Measurements from ENCODE around the gene DCAF4.
"Not testable (repeated sequence)": the region's sequence is repeated elsewhere in the genome, so short reads cannot be mapped to it uniquely, and the experiment has no call there.

DCAF4 gene

DNA sequence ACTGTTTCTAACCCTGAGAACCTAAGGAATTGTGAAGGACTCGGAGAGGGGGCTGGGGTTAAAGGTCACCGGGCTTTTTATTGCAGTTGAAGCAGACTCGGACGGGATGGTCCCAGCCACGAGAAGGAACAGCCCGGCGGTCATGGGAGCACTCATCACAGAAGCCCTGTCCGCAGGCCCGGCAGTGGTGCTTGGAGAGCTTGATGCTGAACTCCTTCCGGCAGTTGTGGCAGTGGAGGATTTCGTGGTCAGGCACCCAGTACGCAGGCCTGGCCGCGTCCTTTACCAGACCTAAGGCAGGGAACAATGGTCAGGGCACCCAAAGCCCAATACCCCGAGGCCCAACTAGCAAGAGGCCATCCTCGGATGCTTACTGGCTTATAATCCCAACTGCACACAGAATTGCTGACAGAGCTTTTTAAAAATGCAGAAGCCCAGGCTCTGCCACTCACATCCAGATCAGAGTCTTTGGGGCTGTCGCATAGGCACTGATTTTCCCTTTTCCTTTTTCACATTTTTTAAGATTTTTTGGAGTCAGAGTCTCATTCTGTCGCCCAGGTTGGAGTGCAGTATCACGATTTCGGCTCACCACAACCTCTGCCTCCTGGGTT is 44.7 kb downstream of the DCAF4 start:
- no peak for DNase-seq (ENCODE audit: low spot score)

DNA sequence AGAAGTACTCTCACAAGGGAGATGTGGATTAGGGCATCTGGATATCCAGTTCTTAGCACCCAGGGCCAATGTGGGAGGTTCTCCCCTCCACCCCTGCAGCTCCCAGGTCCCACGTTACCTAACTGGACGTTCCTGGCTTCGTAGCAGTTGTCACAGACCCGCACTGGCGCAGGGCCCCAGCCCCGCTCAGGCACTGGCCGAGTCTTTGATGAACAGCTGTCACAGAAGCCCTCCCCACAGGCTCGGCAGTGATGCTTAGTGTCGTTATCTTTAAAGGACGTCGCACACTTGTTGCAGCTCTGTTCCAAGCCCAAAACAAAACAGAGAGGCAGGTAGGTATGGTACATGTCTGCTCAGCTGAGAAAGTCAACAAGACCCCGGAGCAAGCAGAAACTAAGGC is 48.4 kb downstream of the DCAF4 start:
- no peak for DNase-seq (ENCODE audit: low spot score)

DNA sequence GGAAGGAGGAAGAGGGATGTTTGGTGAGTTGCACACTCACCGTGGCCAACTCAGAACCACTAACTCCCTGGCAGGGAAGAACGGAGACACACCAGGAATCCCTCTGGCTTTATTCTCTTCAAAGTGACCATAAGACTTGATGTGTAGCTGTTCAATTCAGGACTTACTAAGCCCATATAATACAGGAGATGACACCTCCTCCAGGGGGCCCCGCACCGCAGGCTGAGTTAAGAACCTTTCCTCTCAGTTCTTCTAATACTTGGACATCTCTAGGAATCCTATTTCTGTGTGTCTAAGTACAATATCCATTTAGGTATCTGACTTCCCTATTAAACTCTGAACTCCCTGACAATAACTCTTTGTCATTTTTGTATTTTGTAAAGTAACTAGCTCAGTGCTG is 49.5 kb downstream of the DCAF4 start:
- DNase-seq (ENCODE audit: low spot score) = no peak

DNA sequence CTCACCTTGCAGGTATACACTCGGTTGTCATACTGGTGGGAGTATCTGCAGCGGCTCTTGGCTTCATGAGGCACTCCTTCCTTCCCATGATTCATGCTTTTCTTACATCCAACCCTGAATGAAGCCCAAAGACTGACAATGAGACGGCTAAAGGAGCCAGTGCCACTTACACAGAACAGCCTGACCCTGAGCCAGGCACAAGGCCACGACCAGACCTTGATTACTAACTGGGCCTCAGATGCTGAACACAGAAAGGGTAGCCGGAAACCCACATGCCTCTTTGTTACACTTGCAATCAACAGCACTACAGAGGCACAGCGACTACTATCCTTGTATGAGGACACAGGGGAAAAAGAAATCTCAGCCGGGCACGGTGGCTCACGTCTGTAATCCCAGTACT is 52.6 kb downstream of the DCAF4 start:
- no peak for DNase-seq (ENCODE audit: low spot score)

DNA sequence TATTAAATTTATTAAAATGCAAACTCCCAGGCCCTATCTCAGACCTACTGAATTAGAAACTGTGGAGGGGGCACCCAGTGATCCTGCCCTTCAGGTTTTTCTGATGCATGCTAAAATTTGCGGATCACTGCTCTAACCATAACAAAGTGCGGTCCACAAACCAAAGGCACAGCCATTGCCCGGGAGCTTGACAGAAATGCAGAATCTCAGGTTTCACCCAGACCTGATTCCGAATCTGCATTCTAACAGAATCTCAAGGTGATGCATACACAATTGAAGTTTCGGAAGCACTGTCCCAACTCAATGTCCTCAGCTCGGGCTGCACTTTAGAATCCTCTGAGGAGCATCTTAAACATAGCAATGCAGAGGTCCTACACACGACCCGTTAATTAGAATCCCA is 54.6 kb downstream of the DCAF4 start:
- DNase-seq (ENCODE audit: low spot score) = no peak

DNA sequence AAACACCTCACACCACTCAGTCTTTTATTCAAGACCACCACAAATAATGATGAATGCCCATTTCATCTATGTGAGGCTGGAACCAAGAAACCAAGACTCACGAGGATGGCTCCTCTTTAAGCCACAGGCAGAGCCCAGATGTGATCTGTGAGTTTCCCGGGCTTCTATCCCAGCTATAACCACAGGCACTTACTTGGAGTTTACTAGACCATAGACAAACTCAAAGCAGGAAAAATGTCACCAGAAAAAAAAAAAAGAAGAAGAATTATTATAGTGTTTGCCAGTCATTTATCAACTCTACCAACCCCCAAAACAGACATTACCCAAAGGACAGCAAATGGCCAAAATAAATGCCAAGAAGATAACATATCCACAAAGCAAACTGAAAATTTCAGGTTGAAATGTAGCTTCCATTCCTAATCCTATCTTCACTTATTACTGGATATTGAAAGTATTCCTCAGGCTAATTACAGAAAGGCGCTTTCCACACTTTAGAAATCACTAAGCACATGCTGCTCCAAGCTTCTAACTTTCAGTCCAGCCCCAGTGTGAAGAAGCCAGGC is 56.0 kb downstream of the DCAF4 start:
- DNase-seq (ENCODE audit: low spot score) = peak; percentile 28

DNA sequence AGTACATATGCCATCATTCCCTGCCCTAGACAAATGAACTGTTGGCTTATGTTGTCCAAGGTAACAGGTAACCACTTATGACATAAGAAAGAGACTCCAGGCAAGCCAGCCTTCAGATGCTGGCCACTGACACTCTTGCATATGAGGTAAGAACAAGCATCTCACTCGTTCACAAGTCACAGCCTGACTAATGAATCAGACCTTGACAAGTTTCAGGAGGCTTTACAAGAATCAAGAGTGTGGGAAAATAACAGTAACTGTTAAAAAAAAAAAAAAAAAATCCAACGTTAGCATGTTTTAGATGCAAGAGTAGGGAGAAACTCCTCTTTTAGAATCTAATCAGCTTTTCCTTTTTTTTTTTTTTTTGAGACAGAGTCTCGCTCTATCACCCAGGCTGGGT is 60.0 kb downstream of the DCAF4 start:
- no peak for DNase-seq (ENCODE audit: low spot score)

DNA sequence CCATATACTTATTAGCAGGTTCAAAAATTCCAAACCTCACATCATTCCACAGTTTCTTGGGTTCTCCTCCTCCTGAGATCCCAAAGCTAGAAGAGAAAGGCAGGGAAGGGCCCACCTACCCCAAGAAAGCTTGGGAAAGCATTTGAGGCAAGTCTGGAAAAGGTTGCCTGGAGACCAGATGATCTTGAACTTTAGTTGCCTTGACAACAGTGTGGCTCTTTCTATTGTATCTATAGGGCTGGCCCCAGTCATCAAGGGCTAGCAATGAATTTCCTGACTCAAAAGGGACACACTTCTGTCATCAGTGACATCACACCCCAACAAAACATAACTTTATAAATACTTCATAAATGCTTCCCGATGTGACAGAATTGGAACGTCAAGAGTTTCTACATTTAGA is 60.6 kb downstream of the DCAF4 start:
- DNase-seq (ENCODE audit: low spot score) = no peak

DNA sequence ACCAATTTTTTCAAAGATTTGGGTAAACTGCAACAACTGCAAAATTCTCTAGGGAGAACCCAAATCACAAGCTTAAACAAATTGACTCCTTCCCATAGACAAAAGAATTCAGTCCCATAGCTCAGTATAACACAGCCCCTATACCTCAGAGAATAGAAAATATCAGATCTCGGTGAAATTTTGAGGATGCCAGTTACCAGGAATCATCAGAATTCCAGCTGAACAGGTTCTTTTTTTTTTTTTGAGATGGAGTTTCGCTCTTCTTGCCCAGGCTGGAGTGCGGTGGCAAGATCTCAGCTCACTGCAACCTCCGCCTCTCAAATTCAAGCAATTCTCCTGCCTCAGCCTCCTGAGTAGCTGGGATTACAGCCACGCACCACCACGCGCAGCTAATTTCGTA is 63.9 kb downstream of the DCAF4 start:
- DNase-seq (ENCODE audit: low spot score) = no peak

DNA sequence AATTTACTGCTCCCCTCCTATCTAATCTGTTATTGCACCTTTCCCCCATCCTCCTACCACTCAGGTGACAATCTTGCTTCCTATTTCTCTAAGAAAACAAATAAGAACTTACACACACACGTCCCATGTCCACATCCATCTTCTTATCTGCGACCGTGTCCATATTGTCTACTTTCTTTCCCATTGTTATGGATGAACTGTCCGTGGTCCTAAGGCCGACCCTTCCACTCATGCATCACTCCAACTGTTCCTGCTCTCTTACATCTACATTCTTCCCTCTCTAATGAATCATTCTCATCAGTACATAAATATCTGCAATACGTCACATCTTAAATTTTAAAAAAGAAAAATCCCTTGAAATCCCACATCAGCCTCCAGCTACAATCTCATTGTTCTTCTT is 70.7 kb downstream of the DCAF4 start:
- DNase-seq (ENCODE audit: low spot score) = no peak

DNA sequence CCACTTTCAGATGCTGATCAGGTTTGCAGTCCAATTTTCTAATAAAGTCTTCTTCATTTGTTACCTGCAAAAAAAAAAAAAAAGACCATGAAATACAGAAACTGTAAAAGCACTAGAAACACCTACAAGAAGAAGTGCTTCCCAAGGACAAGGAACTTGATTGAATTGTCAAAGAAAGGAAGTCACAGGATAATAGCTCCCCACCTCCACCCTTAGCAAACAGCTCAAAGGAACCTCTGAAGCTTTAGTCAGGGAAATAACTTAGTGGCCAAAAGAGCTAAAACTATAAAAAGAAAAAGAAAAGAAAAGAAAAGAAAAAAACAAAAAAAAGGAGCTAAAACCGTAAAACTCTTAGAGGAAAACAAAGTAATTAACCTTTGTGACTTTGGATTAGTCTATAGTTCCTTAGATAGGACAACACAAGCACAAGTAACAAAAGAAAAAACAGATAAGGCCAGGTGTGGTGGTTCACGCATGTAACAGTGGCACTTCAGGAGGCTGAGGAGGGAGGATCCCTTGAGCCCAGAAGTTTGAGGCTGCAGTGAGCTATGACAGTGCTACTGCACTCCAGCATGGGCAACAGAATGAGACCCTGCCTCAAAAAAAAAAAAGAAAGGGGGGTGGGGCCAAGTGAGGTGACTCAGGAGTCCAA is 72.1 kb downstream of the DCAF4 start:
- DNase-seq (ENCODE audit: low spot score) = no peak

DNA sequence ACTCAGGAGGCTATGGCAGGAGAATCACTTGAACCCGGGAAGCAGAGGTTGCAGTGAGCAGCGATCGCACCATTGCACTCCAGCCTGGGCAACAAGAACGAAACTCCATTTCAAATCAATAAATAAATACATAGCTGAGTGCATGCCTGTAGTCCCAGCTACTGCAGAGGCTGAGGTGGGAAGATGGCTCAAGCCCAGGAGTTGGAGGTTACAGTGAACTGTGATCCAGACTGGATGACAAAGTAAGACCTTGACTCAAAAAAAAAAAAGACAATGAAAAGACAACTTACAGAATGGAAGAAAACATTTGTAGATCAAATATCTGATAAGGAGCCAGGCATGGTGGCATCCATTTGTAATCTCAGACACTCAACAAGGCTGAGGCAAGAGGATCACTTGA is 73.1 kb downstream of the DCAF4 start:
- no peak for DNase-seq (ENCODE audit: low spot score)

DNA sequence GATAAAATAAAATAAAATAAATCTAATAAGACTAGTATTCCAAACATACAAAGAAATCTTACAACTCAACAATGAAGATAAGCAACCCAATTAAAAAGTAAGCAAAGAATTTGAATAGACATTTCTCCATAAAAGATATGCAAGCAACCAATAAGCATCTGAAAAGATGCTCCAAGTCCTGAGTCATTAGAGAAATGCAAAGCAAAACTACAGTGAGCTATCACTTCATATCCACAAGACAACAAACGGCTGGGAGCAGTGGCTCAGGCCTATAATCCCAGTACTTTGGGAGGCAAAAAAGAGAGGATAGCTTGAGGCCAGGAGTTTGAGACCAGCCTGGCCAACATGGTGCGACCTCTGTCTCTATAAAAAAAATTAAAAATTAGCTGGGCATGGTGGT is 73.8 kb downstream of the DCAF4 start:
- DNase-seq (ENCODE audit: low spot score) = no peak

DNA sequence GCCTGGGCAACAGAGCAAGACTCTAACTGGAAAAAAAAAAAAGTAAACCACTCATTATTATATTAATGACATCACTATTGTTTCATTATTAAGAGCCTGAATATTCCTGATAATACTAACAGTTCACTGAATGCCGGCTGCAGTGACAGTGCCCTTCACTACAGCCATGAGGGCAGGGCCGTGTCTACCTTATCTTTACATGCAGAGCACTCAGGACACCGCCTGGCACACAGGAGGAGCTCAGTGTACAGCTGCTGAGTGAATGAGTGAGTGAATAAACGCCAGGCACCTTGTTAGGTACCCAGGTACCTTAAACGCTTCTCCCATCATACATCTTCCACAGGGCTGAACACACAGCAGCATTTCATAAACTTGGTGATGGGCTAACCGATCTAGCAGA is 77.4 kb downstream of the DCAF4 start:
- DNase-seq (ENCODE audit: low spot score) = no peak

DNA sequence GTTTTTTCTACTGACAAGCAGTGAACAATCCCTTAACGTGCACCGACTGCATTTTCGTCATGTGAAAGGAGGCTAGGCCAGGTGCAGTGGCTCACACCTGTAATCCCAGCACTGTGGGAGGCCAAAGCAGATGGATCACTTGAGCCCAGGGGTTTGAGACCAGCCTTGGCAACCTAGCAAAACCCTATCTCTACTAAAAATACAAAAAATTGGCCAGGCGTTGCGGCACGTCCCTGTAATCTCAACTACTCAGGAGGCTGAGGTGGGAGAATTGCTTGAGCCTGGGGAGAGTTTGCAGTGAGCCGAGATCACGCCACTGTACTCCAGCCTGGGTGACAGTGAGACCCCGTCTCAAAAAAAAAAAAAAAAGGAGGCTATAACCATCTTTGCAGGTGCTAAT is 78.4 kb downstream of the DCAF4 start:
- not testable (repeated sequence) for DNase-seq (ENCODE audit: low spot score)

DNA sequence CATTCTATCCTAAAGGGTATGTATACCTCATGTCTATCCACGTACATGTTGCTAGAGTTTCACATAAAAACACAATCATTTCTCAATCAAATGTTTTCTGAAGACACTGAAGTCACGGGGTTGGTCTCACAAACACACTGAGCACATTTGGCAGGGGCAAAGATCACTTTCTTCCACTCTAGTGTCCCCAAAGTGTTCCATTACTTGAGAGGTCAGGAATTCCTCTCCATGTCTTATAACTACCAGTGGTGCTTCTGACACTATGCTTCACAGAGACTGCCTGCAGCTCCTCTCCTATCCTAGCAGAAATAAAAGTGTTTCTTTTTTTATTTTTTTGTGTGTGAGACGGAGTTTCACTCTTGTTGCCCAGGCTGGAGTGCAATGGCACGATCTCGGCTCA is 81.6 kb downstream of the DCAF4 start:
- no peak for DNase-seq (ENCODE audit: low spot score)

DNA sequence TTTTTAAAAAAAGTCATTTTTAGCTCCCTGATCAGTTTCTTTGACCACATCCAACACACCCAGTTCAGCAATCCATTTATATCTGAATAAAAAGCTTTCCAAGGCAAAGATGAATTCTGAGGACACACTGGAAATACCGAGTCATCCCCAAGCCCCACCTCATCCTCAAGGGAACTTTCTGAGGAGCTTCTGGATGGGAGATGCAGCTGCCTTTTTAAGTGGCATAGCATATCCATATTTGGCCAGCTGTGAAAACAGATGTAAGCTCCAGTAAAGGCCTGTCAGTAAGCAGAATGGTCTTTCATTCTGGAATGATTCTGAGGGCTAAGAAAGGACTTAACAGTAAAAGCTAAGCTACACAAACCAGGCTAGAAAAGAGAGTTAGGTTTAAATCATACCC is 82.2 kb downstream of the DCAF4 start:
- no peak for DNase-seq (ENCODE audit: low spot score)

Data from GM03348 (cell line).